GM12864 (cell line): Measurements from ENCODE around the gene PRKG1.
A peak's percentile ranks its signal among the peaks of the same experiment; 100 is the strongest.

ENCODE experiments used
- DNase-seq: peaks from one replicate; pipeline ENCODE4 v3.0.0-alpha.2; 2011; ENCODE audit warnings: low read depth
- H3K4me3 ChIP-seq: 2 replicates; pipeline ENCODE4 v1.5.1; 2011; ENCODE audit warnings: mild to moderate bottlenecking, low read depth, low read length, control low read depth
- CTCF ChIP-seq: IDR thresholded peaks from 2 replicates; pipeline ENCODE4 v1.5.1; 2011; ENCODE audit warnings: low read depth, mild to moderate bottlenecking, moderate library complexity, low read length, control low read depth, inconsistent platforms; ENCODE audit errors: missing control alignments

The PRKG1 gene

GRCh38 chr10:51416494-51416893 lies 342.2 kb downstream of the PRKG1 start:
- no peak for TF ChIP-seq CTCF
- no peak overlapping the region for H3K4me3 ChIP-seq
- DNase-seq, result no peak

DNA sequence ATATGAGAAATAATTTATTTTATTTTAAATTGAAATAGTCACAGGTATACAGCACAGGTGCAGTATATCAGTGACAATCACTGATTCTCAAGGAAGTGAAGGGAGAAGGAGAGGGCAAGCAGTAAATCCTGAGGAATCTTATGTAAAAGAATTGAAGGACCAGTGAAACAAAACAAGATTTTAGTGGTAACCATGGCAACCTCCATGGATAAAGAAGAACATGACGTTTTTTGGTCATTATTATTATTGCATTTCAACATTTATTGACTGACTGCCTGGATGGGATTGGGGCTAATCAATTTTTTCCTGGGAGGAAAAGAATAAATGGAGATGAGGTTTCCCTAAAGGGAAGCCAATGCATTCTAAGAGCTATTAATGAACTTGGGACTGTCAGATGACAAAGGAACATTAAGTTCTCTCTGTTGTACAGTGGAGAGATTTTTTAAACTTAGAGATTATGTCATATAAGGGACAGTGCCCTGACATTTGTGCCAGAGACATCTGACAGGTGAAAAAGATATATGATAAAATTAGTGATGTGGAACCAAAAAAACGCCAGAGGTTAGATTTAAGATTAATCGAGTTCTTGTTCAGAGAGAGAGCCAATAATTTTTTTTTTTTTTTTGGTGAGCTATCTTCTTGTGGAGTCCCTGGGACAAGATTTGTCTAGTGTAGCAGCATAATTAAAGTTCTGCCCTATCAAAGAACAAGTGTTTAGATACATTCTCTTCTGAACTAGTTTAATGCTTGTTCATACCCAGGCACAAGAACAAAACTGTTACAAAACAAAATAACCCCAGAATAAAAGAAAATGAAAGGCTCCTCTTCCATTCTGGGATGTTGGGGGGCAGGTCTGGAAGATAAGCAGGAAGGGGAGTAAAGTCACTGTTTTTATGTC lies 345.2 kb downstream of the PRKG1 start:
- no peak overlapping the region for H3K4me3 ChIP-seq
- TF ChIP-seq CTCF, result no peak
- no peak for DNase-seq

DNA sequence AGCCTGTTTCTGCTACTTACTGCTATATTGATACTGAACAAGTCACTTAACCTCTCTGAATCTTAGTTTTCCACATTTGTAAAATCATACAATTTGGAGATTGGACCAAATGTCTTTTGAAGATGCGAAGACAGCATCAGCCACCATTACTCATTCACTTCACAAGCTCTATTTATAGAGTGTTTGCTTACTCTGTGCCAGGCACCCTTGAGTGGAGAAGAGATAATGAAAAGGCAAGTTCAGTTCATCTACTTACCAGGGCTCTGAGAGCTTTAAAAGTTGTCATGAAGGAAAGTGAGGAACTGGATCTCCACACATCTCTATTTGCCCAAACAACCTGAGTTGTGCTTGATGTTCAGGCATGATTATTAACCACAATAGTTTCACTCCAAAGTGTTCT lies 347.6 kb downstream of the PRKG1 start:
- DNase-seq, result no peak
- TF ChIP-seq CTCF, result no peak
- no peak overlapping the region for H3K4me3 ChIP-seq

GRCh38 chr10:51422311-51423120 lies 348.2 kb downstream of the PRKG1 start:
- TF ChIP-seq CTCF, result peak; percentile 60
- no peak for DNase-seq
- no peak overlapping the region for H3K4me3 ChIP-seq

DNA sequence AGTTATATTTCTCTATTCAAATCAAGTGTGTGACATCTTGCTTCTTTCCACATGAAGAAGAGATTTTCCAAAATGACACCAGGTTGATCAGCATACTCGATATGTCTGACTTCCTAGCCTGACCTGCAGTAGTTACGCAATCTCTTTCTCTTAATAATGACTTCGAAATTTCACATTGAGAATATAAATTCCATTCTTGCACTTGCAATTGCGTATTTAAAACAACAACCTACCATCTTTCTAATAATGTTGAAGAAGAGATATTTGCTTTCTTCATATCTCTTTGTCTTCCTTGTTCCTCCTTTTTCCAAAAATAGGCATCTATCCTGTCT lies 348.8 kb downstream of the PRKG1 start:
- no peak for DNase-seq
- no peak overlapping the region for H3K4me3 ChIP-seq
- no peak for TF ChIP-seq CTCF

DNA sequence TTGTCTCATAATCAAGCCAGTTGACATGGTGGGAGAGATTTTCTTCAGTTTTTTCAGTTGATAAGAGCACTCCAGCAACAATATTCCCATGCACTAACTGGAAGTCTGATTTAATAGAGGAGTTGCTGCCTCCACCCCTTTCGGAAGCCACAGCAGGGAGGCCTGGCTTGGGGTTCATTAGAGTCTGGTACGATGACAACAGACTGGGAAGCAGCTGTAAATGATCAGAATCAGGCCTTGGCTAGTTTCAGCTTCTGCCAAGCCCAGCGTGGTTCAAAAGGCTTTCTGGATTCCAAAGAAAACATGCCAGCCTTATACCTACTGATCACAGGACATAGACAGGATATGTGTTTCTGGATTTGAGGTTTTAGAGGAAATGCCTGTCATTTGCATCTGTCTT lies 351.1 kb downstream of the PRKG1 start:
- no peak for DNase-seq
- no peak for TF ChIP-seq CTCF
- no peak overlapping the region for H3K4me3 ChIP-seq
